NCI-H748 (cell line): ENCODE results near the gene ZNF518A.

Experiments
- DNase-seq: peaks from one replicate; lab custom pipeline; 2025; ENCODE audit not compliant: unreplicated experiment; lab: John Stamatoyannopoulos, UW

The ZNF518A gene

GRCh38 chr10:96129387-96130325, at the start of gene ZNF518A:
ZNF518A (plus strand) TSS chr10:96130297; CDS start chr10:96156323, 26,026 bp downstream.
- peak; percentile 97 for DNase-seq

- no peak for DNase-seq
Measured at GRCh38 chr10:96082153-96082552, 47.9 kb upstream of the ZNF518A start.

- no peak for DNase-seq
Measured at GRCh38 chr10:96082748-96083147, 47.3 kb upstream of the ZNF518A start.

GRCh38 chr10:96089116-96089515, 41.0 kb upstream of the ZNF518A start:
- DNase-seq, result no peak

- DNase-seq, result peak; percentile 95
Measured at GRCh38 chr10:96089670-96090462, 40.2 kb upstream of the ZNF518A start.

- no peak for DNase-seq
Measured at GRCh38 chr10:96090463-96090800, 39.7 kb upstream of the ZNF518A start.

- no peak for DNase-seq
Measured at GRCh38 chr10:96092999-96093767, 36.9 kb upstream of the ZNF518A start.

GRCh38 chr10:96093948-96094347, 36.1 kb upstream of the ZNF518A start:
- no peak for DNase-seq

GRCh38 chr10:96096958-96097357, 33.1 kb upstream of the ZNF518A start:
- no peak for DNase-seq

- DNase-seq, result no peak
Measured at GRCh38 chr10:96097865-96098264, 32.2 kb upstream of the ZNF518A start.

GRCh38 chr10:96107623-96108038, 22.5 kb upstream of the ZNF518A start:
- no peak for DNase-seq

GRCh38 chr10:96112531-96112930, 17.6 kb upstream of the ZNF518A start:
- DNase-seq, result no peak

GRCh38 chr10:96118604-96119450, 11.3 kb upstream of the ZNF518A start:
- no peak for DNase-seq

- no peak for DNase-seq
Measured at GRCh38 chr10:96122824-96123223, 7.3 kb upstream of the ZNF518A start.

GRCh38 chr10:96124230-96125141, 5.6 kb upstream of the ZNF518A start:
- peak; percentile 64 for DNase-seq

- no peak for DNase-seq
Measured at GRCh38 chr10:96125142-96125515, 5.0 kb upstream of the ZNF518A start.

GRCh38 chr10:96130326-96130995, 364 bp downstream of the ZNF518A start:
- peak; percentile 89 for DNase-seq

- DNase-seq, result no peak
Measured at GRCh38 chr10:96131621-96132020, 1.5 kb downstream of the ZNF518A start.

GRCh38 chr10:96133135-96133534, 3.0 kb downstream of the ZNF518A start:
- no peak for DNase-seq
